ENCODE results near the gene MRPL34. TPM values are rescaled to one million over a fixed set of nuclear protein-coding genes. Genes with fewer than 3 reads are reported as not detected.
A peak's percentile ranks its signal among the peaks of the same experiment; 100 is the strongest.

MRPL34 gene
- polyA plus RNA-seq (2013, experiment 1 of 4) = 47.0 TPM
- 48.2 TPM for polyA plus RNA-seq (2013, experiment 2 of 4)
- polyA plus RNA-seq (2013, experiment 3 of 4) = 56.2 TPM
- 66.2 TPM for polyA plus RNA-seq (2013, experiment 4 of 4)

GRCh38 chr19:17305517-17306284 is at the start of gene MRPL34:
TSS of gene MRPL34 (plus strand) at chr19:17305872. CDS start at chr19:17305893, 21 bp downstream.
- no peaks in the 10 kb centered on the region for H3K27me3 ChIP-seq (ENCODE audit: control insufficient read depth, insufficient read depth, low read length, poor library complexity, severe bottlenecking)
- H3K36me3 ChIP-seq (ENCODE audit: control insufficient read depth, insufficient read depth, low read length) = no peaks in the 10 kb centered on the region
- 0% methylated on average over 55 of the region's 55 CpGs for WGBS, 2 experiments
- peaks cover 6% of the 10 kb centered on the region for H3K4me1 ChIP-seq (ENCODE audit: control insufficient read depth, insufficient read depth, low read length)
- peak within 1 kb of the TSS; percentile 66 for H3K4me3 ChIP-seq (ENCODE audit: insufficient read depth, low read depth, low read length)
- H3K9me3 ChIP-seq (ENCODE audit: control insufficient read depth, low read length) = no peaks in the 10 kb centered on the region
- peak within 1 kb of the TSS; percentile 30 for H3K27ac ChIP-seq (ENCODE audit: insufficient read depth, low read depth, low read length, poor library complexity, severe bottlenecking)

- 88 to 89% methylated on average over 3 of the region's 3 CpGs for WGBS, 2 experiments
- H3K36me3 ChIP-seq (ENCODE audit: control insufficient read depth, insufficient read depth, low read length) = no peaks in the 10 kb centered on the region
- no peak overlapping the region for H3K4me3 ChIP-seq (ENCODE audit: insufficient read depth, low read depth, low read length)
- no peaks in the 10 kb centered on the region for H3K9me3 ChIP-seq (ENCODE audit: control insufficient read depth, low read length)
- no peak overlapping the region for H3K27ac ChIP-seq (ENCODE audit: insufficient read depth, low read depth, low read length, poor library complexity, severe bottlenecking)
- H3K4me1 ChIP-seq (ENCODE audit: control insufficient read depth, insufficient read depth, low read length) = no peaks in the 10 kb centered on the region
- no peaks in the 10 kb centered on the region for H3K27me3 ChIP-seq (ENCODE audit: control insufficient read depth, insufficient read depth, low read length, poor library complexity, severe bottlenecking)
These were observed 49.5 kb upstream of the MRPL34 start for GRCh38 chr19:17256130-17256529.

DNA sequence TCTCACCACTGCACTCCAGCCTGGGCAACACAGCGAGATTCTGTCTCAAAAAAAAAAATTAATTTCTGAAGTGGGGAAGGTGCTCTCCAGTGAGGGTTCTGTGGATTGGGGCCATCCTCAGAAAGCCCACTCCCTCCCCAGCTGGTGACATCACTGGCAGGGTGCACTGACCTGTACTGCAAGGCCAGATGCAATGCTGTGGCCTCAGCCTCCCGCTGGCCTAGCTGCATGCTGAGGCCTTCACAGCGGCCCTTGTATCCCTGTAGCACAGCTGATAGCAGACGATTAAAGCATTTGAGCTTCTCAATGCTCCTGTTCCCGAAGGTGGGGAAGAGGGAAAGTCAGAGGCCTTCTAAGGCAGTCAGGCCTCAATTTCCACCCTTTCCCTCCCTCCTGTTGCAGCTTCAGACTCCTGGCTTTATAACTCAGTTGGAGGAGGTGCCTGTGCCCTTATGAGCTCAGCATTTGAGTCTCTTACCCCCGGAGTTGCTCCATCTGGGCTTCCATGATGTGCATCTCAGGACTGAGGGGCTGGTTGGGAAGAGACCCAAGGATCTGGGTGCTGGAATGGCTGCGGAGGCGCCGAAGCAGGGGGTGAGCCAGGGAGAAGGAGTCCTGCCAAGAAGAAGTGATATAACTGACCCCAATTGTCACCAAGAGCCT is 46.4 kb upstream of the MRPL34 start:
- 93 to 94% methylated on average over 9 of the region's 9 CpGs for WGBS, 2 experiments
- H3K4me1 ChIP-seq (ENCODE audit: control insufficient read depth, insufficient read depth, low read length) = no peaks in the 10 kb centered on the region
- H3K27me3 ChIP-seq (ENCODE audit: control insufficient read depth, insufficient read depth, low read length, poor library complexity, severe bottlenecking) = no peaks in the 10 kb centered on the region
- H3K27ac ChIP-seq (ENCODE audit: insufficient read depth, low read depth, low read length, poor library complexity, severe bottlenecking) = no peak overlapping the region
- no peaks in the 10 kb centered on the region for H3K9me3 ChIP-seq (ENCODE audit: control insufficient read depth, low read length)
- no peak overlapping the region for H3K4me3 ChIP-seq (ENCODE audit: insufficient read depth, low read depth, low read length)
- no peaks in the 10 kb centered on the region for H3K36me3 ChIP-seq (ENCODE audit: control insufficient read depth, insufficient read depth, low read length)

- Histone ChIP-seq H3K4me3 (ENCODE audit: insufficient read depth, low read depth, low read length) (no peak overlapping the region), H3K27ac (ENCODE audit: insufficient read depth, low read depth, low read length, poor library complexity, severe bottlenecking) (no peak overlapping the region), H3K27me3 (ENCODE audit: control insufficient read depth, insufficient read depth, low read length, poor library complexity, severe bottlenecking) (no peaks in the 10 kb centered on the region), H3K36me3 (ENCODE audit: control insufficient read depth, insufficient read depth, low read length) (no peaks in the 10 kb centered on the region), H3K9me3 (ENCODE audit: control insufficient read depth, low read length) (no peaks in the 10 kb centered on the region), H3K4me1 (ENCODE audit: control insufficient read depth, insufficient read depth, low read length) (no peaks in the 10 kb centered on the region)
- WGBS, 2 experiments = 70 to 86% methylated on average over 1 of the region's 1 CpG
These were observed 45.7 kb upstream of the MRPL34 start for GRCh38 chr19:17259934-17260333.

DNA sequence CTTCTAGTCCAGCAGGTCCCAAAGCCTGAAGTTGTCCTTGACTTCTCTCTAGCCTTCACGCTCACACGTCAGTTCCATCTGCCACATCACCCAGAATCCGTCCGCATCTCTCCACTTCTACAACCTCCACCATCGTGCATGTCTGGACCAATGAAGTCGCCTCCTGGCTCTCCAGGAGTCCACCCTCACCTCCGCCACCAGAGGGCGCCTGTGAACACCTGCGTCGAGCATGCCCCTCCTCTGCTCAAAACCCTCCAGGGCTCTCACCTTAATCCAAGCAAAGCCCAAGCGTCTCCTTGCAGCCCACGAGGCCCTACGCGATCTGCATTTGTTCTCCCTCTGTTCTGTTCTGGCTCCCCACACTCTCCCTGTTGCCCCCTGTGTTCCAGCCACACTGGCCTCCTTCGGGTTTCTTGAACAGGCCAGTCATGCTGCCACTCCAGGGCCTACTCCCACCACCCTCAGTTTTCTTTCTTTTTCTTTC is 44.8 kb upstream of the MRPL34 start:
- Histone ChIP-seq H3K36me3 (ENCODE audit: control insufficient read depth, insufficient read depth, low read length) (no peaks in the 10 kb centered on the region), H3K9me3 (ENCODE audit: control insufficient read depth, low read length) (no peaks in the 10 kb centered on the region), H3K4me3 (ENCODE audit: insufficient read depth, low read depth, low read length) (no peak overlapping the region), H3K4me1 (ENCODE audit: control insufficient read depth, insufficient read depth, low read length) (no peaks in the 10 kb centered on the region), H3K27ac (ENCODE audit: insufficient read depth, low read depth, low read length, poor library complexity, severe bottlenecking) (no peak overlapping the region), H3K27me3 (ENCODE audit: control insufficient read depth, insufficient read depth, low read length, poor library complexity, severe bottlenecking) (no peaks in the 10 kb centered on the region)
- 19 to 22% methylated on average over 15 of the region's 15 CpGs for WGBS, 2 experiments

GRCh38 chr19:17262557-17262956 is 43.1 kb upstream of the MRPL34 start:
- H3K9me3 ChIP-seq (ENCODE audit: control insufficient read depth, low read length) = no peaks in the 10 kb centered on the region
- no peaks in the 10 kb centered on the region for H3K36me3 ChIP-seq (ENCODE audit: control insufficient read depth, insufficient read depth, low read length)
- H3K4me3 ChIP-seq (ENCODE audit: insufficient read depth, low read depth, low read length) = no peak overlapping the region
- H3K27me3 ChIP-seq (ENCODE audit: control insufficient read depth, insufficient read depth, low read length, poor library complexity, severe bottlenecking) = no peaks in the 10 kb centered on the region
- H3K4me1 ChIP-seq (ENCODE audit: control insufficient read depth, insufficient read depth, low read length) = no peaks in the 10 kb centered on the region
- no peak overlapping the region for H3K27ac ChIP-seq (ENCODE audit: insufficient read depth, low read depth, low read length, poor library complexity, severe bottlenecking)
- 85 to 89% methylated on average over 16 of the region's 16 CpGs for WGBS, 2 experiments

DNA sequence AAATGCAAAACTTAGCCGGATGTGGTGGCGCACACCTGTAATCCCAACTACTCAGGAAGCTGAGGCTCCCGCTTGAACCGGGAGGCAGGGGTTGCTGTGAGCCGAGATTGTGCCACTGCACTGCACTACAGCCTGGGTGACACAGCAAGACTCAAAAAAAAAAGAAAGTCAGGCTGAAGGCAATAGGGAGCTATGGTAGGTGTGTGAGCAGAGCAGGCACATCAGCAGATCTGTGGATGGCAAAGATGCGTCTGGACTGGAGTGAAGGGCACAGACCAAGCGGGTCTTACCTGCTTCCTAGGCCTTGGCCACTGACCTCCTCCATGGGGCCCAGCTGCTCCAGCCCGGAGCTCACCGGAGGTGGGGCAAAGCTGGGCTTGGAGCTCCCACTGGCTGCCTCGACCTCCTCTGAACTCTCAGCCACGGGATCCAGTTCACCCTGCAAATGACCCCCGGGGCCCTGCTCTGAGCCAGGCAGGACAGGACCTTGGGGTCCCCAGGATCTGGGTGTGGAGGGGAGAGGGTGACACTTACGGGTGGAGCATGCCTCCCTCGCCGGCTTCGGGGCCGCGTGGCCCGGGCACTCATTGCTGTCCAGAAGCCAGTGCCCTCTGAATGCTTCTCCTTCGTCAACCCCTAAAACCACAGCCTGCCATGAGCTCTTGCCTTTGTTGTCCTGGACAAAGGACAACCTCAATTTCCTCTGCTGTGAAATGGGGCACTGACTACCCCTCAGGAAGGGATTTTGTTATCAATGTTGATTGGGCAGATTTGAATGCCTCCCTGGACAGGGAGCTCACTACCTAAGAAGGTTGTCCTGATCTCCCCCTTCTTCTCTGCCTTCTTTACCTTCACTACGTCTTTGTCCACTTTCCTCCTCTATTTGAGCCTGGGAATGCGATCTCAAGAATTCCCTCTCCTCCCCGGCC is 41.7 kb upstream of the MRPL34 start:
- H3K36me3 ChIP-seq (ENCODE audit: control insufficient read depth, insufficient read depth, low read length) = peaks cover 3% of the 10 kb centered on the region
- 93% methylated on average over 23 of the region's 23 CpGs for WGBS, 2 experiments

GRCh38 chr19:17264641-17264979 is 41.1 kb upstream of the MRPL34 start, which contains the start of gene USHBP1:
TSS of gene USHBP1 (minus strand) at chr19:17264745. CDS start at chr19:17264299, 446 bp downstream.
- H3K9me3 ChIP-seq (ENCODE audit: control insufficient read depth, low read length) = no peaks in the 10 kb centered on the region
- H3K4me3 ChIP-seq (ENCODE audit: insufficient read depth, low read depth, low read length) = no peak within 1 kb of the TSS
- WGBS, 2 experiments = 46 to 51% methylated on average over 5 of the region's 5 CpGs
- peaks cover 6% of the 10 kb centered on the region for H3K36me3 ChIP-seq (ENCODE audit: control insufficient read depth, insufficient read depth, low read length)
- H3K27me3 ChIP-seq (ENCODE audit: control insufficient read depth, insufficient read depth, low read length, poor library complexity, severe bottlenecking) = no peaks in the 10 kb centered on the region
- no peak within 1 kb of the TSS for H3K27ac ChIP-seq (ENCODE audit: insufficient read depth, low read depth, low read length, poor library complexity, severe bottlenecking)
- H3K4me1 ChIP-seq (ENCODE audit: control insufficient read depth, insufficient read depth, low read length) = peaks cover 6% of the 10 kb centered on the region

More for the DNA sequence above, 41.7 kb upstream of the MRPL34 start:
- Histone ChIP-seq H3K4me3 (ENCODE audit: insufficient read depth, low read depth, low read length) (no peak overlapping the region), H3K9me3 (ENCODE audit: control insufficient read depth, low read length) (no peaks in the 10 kb centered on the region), H3K4me1 (ENCODE audit: control insufficient read depth, insufficient read depth, low read length) (peaks cover 6% of the 10 kb centered on the region), H3K27me3 (ENCODE audit: control insufficient read depth, insufficient read depth, low read length, poor library complexity, severe bottlenecking) (no peaks in the 10 kb centered on the region), H3K27ac (ENCODE audit: insufficient read depth, low read depth, low read length, poor library complexity, severe bottlenecking) (no peak overlapping the region)

- Histone ChIP-seq H3K4me1 (ENCODE audit: control insufficient read depth, insufficient read depth, low read length) (peaks cover 6% of the 10 kb centered on the region), H3K9me3 (ENCODE audit: control insufficient read depth, low read length) (no peaks in the 10 kb centered on the region), H3K4me3 (ENCODE audit: insufficient read depth, low read depth, low read length) (no peak overlapping the region), H3K27me3 (ENCODE audit: control insufficient read depth, insufficient read depth, low read length, poor library complexity, severe bottlenecking) (no peaks in the 10 kb centered on the region), H3K27ac (ENCODE audit: insufficient read depth, low read depth, low read length, poor library complexity, severe bottlenecking) (no peak overlapping the region), H3K36me3 (ENCODE audit: control insufficient read depth, insufficient read depth, low read length) (peaks cover 11% of the 10 kb centered on the region)
- 90 to 94% methylated on average over 7 of the region's 7 CpGs for WGBS, 2 experiments
These were observed 39.6 kb upstream of the MRPL34 start for GRCh38 chr19:17266026-17266425.
